ENCODE measurements around the gene SYNPR.
A peak's percentile ranks its signal among the peaks of the same experiment; 100 is the strongest.
"Not testable (repeated sequence)": the region's sequence is repeated elsewhere in the genome, so short reads cannot be mapped to it uniquely, and the experiment has no call there.

SYNPR gene

DNA sequence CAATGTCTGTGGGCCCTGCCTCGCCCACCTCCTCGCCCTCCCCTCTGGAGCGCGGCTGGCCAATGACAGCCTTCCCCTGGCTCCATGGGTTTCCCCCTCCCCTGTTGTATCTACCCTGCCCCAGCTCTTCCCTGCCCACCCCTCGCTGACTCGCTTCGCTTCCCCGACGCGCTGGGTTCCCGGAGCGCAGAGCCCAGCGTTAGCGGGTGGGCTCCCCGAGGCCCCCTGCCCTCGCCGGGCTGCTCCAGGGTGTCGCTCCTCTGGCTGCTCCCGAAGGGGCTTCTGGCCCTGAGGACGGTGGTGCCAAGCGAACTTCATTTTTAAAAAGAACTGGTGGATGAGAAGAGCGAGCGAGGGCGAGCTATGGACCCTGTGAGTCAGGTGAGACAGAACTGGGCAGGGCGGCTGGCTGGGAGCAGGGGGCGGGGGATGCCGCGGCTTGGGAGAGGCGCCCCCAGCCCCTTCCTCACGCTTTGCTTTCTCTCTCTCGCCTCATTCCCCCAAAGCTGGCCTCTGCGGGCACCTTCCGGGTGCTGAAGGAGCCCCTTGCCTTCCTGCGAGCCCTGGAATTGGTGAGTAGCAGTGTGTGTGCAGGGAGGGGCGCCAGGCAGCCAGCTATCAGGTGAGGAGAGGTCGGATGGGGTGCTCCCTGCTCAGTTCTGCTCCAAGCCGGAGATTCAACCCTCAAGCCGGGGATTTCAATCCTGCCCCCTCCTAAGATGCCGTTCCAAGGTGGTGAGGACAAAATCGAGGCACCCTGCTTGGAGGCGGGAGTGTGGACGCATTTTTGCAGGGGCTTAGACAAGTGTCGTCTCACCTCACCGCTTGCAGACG lies at the start of gene SYNPR:
Gene SYNPR (plus strand): TSS at position 138 of the 834 bp plus-strand sequence.
- DNase-seq, result peak; percentile 82

DNA sequence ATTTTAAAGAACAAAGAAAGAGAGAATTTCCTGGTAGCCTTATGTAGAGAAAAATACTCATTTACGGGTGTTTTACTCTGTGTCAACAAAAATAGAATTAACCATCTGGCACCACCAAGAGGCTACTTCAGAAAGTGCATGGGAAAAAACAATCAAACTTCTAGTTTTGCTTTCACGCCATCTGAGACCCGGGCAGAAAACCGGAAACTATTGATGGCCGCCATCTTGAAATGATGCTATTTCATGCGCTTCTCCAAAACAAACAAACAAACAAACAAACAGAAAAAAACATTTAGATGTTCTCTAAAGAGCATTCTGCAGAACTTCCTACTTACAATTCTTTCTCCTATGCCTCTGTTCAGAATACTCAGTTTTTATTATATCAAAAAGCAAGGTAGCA lies 49.4 kb upstream of the SYNPR start:
- DNase-seq, result peak; percentile 58

DNA sequence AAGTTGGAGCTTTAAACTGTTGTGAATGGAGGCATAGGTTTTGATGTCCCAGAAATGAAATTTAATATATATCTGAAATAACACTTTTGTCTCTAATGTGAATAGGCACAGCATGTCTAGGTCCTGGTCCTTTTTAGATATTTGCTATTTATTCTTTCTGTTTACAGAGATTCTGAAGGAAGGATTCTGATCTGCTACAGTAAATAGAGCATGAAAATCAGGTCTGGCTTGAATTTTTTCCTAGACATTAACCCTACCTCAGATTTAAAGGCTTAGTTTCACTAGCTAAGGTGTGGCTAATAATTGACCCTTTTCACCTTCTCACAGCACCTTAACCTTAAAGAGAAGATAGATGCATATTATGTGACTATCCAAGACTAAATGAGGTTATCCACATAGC lies 48.0 kb upstream of the SYNPR start:
- DNase-seq, result no peak

GRCh38 chr3:63231643-63232042 lies 46.5 kb upstream of the SYNPR start:
- no peak for DNase-seq

DNA sequence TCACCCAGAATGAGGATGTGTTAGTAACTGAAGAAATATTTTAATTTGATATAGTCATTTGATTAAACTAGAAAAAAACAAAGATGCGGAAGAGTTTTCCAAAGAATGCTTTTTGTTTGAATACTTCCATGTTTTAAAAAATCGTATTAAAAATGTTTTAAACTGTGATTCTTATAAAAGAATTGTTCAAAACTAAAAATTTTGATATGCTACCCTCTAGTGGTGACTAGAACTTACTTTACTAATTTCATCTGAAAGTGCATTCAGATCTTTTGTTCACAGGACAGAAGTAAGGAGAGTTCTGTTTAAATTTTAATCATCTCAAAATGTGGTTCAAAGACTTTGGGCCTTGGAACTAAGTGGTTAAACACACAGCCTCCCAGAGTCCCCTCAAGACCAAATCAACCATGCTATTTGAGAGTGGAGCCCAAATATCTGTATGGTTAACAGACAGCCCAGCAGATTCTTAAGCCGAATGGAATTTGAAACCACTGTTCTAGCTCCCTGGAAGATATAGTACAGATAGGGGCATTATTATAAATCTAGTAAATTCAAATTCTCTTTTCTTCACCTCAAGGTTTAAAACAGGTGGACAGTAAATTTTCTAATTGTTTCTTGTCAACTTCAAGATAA lies 45.2 kb upstream of the SYNPR start:
- peak; percentile 18 for DNase-seq

DNA sequence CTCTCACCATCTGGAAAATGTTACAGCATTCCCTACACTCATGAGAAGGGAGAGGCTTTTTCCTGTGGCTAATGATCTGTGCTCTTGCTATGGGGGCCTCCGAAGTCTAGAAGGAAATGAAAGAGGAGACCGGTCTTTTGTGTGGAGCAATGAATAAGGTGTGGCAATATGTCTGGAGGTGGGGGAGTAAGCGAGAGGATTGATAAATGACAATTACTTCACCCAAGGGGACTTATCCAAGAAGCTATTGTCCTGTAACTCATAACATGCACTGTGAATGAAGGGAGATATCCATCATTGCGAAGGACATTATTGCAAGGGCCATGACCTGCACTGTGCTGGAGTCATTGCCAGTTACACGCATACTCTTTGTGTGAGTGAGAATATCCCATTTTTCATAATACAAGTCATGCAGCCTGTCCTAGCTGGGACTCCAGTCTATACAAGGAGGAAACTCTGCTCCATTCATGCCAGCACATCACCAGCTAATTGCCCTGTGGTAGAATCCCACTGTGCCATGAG lies 37.7 kb upstream of the SYNPR start:
- DNase-seq, result no peak

DNA sequence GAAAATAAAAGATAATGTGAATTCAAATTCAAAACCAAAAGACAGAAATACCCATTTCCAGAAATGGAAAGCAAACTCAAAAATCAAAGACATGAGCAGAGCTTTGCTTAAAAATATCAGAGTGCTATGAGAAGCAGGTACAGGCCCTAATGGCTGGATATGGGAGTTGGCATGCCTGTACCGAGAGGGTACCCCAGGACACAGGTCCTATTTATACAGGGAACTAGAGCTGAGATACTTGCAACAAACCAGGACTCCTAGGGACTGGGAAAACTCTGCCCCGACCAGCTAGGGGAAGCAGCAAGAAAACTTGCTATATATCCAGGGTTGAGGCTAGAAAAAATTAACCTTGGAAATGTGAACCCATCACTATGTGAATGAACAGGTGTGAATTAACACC lies 36.0 kb upstream of the SYNPR start:
- DNase-seq, result no peak

GRCh38 chr3:63244486-63244885 lies 33.6 kb upstream of the SYNPR start:
- no peak for DNase-seq

DNA sequence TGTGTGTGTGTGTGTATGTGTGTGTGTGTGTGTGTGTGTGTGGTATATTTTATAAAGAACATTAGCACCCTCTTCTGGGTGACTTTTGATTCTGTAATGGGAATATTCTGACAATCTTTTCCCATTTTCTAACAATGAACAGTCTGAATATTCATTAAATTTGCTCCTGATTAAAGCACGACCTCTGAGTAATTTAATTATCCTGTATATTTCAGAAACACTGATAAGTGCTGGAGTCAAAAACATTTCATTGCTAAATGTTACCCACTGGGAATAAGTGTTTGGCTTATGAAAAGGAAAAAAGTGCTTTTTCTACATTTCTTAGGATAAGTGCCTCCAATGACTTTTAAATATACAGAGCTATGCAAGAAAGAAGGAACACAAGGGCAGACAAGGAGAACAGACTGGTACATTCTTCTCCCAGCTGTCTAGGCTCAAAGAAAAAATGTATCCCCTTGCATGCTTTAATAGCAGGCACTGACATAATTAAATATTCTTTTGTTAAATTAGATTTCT lies 32.3 kb upstream of the SYNPR start:
- DNase-seq, result no peak

DNA sequence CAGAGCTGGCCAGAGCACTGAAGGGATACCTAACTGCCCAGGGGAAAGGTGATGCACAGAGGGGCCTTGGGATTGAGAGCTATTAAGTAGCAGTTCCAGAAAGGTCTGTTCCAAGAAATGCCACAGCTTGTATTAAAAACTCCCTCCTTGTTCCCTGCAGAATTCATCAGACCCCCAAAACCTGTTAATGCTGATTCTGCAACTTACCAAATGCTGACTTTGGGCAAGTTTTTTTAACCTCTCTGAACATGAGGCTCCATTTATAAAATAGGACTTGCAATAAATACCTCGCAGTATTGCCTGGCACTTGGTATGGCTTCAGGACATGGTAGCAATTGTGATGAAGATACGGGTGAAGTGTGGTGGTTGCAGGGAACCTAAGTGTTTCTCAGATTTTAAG lies 30.1 kb upstream of the SYNPR start:
- DNase-seq, result no peak

DNA sequence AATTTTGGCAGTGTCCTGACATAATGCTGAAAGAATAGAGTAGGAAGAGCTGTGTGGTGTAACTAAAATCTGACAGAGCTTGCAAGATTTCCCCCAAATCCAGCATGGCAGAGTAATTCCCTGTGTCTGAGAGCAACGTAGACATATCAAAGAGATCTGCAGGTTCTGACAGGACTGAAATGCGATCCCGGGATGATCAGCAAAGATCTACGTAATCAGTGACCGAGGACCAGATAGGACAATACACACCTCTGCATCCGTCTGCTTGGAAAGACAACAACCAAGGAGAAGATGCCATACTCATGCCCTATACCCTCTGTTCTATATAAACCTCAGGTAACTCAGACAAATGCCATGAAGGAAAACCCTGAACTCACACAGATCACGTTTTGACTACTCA lies 26.6 kb upstream of the SYNPR start:
- no peak for DNase-seq

DNA sequence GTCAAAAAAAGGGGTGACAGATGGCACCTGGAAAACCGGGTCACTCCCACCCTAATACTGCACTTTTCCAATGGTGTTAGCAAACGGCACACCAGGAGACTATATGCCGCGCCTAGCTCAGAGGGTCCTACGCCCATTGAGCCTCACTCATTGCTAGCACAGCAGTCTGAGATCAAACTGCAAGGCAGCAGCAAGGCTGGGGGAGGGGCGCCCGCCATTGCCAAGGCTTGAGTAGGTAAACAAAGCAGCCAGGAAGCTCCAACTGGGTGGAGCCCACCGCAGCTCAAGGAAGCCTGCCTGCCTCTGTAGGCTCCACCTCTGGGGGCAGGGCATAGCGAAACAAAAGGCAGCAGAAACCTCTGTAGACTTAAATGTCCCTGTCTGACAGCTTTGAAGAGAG lies 22.3 kb upstream of the SYNPR start:
- DNase-seq, result not testable (repeated sequence)

DNA sequence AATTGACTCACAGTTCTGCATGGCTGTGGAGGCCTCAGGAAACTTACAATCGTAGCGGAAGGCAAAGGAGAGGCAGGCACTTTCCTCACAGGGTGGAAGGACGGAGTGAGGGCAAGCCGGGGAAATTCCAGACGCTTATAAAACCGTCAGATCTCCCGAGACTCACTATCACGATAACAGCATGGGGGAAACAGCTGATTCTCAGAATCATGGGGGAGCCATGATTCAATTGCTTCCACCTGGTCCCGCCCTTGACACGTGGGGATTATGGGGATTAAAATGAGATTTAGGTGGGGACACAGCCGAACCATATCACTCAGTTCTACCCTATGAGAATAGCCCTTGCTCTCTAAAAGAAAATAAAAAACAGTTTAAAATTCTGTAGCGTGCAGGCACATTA lies 13.4 kb upstream of the SYNPR start:
- no peak for DNase-seq

DNA sequence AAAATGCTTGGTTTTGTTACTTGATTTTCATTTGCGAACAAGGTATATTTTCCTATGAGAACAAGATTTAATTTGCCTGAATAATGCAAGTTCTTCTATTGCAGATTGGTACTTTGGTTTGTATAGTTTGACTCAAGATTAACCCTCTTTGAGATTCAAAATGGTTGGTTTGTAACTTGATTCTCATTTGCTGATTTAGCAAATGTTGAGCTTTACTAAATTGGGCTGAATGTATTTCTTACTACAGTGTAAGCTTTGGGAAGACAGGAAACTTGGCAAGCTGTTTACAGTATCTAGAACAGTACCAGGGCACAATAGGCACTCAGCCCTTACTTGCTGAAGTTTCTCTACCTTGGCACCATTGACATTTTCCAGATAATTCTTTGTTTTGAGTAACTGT lies 3.7 kb upstream of the SYNPR start:
- DNase-seq, result no peak

DNA sequence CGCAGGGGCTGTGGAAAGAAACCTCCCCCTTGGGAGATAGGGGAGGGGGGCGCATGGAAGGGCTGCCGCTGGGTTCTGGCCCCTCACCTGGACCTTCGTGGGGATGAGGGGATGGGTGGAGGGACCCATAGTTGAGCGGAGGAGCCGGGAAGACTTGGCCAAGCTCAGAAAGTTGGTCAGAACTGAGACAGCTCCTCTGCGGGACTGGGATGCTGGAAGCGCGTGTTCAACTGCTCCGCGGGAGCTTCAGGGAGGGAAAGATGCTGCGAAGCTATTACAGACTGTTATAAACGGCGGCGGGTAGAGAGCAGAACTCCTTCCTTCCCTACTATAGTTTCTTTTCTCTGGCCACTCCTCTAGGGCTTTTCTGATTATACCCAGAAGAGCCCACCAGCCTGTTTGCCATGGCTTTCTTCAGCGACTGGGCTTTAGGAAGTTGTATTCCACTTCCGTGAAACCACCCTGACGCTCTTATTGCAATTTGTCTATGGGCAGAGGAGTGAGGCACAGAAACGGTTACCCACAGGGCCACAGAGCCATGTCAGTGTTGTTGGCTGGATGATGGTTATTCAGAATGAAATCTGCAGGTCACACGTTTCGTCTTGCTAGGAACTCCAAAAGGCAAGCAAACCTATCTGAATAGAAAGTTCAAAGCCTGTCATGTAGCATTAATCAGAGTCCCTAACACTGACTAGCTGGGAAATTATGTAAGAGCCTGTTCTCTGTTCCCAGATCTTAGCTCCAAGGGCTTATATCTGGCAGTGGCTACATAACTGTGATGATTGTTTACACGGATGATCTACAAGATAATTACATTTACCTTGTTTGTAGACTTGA lies 1.1 kb downstream of the SYNPR start:
- DNase-seq, result peak; percentile 84

GRCh38 chr3:63287610-63288009 lies 9.5 kb downstream of the SYNPR start:
- DNase-seq, result no peak

DNA sequence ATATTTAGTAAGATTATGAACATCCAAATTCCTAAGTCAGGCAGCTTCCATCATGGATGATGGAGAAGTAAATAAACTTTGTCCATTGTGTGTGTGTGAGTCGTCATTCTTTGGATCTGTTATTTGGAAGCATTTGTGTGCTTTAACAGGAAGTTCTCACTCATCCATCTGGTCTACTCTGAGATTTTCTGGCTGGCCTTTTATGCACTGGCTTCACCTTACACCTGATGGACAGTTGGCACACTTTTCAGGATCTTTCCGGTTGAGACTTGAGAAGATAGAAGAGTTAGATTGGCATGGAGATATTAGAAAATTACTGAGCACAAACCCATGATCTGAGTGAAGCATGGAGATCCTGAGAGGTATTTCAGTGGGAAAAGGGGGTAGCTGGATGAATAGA lies 12.6 kb downstream of the SYNPR start:
- DNase-seq, result no peak

- DNase-seq, result no peak
Observed at GRCh38 chr3:63294332-63294731, 16.2 kb downstream of the SYNPR start.

DNA sequence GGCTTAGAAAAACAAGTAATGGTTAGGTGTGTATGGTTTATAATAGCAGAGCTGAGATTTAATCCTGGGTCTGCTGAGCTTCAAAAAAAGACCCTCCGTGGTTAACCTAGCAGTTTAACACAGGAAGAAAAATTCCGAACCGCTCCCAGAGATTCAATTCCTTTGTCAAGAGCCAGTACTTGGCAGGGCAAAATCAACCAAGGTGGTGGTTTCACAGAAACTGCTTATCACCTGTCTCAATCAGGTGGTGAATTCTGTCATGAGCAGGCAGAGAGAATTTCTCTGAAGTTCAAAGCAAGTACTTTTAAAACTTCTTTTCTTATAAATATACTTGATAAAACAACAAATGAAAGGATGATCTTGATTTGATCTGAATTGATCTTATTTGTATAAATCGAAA lies 17.2 kb downstream of the SYNPR start:
- DNase-seq, result no peak

- DNase-seq, result no peak
Observed at GRCh38 chr3:63295806-63296205, 17.7 kb downstream of the SYNPR start.

DNA sequence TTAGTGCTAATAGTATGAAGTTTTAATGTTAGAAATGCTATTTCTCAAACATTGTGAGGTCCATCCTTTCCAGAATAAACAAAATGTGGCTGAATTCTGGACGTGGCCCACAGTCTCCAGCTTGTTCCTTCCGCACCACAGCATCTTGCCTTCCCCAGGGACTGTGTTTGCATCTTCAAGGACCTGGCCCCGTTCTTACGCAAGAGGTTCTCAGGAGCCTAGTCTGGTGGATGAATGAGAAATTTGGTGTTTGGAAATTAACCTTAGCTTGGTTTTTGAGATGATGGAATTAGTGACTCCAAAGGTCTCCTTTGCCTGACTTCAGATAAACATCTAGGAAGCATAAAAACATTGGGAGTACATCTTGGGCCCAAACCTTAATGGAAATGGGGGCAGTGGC lies 18.1 kb downstream of the SYNPR start:
- DNase-seq, result no peak

- DNase-seq, result no peak
Observed at GRCh38 chr3:63303238-63303637, 25.1 kb downstream of the SYNPR start.

DNA sequence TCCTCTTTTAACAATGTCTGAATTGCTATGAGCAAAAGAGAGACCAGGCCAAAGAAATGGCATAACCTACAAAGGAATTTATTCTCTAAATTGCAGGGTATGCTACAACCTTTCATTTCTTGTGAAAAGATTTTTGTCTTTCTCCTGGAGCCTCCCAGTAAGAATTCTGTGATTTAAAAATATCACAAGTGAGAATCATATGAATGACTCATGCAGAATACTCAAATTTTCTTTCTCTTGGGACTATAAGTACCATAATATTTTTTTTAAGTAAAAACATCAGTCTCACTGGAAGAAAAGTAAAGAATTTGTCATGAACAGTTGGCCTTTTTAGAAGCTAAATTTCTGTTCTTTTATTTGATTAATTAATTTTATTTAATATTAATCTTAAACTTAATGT lies 26.3 kb downstream of the SYNPR start:
- no peak for DNase-seq
